IMR-90 (cell line): ENCODE data around the gene TMCC3. TPM values are rescaled to one million over a fixed set of nuclear protein-coding genes. Genes with fewer than 3 reads are reported as not detected.

Experiments
- ATAC-seq: fragments of 200-7000 bp; cut with Tn5 transposase; 2 replicates; pipeline ENCODE4 v1.9.1; 2020; ENCODE audit warnings: low read depth, mild to moderate bottlenecking, moderate library complexity
- BruUV-seq: library from RNA; stranded (reverse); fragments of 400-500 nt; replicated peaks from 2 replicates; lab custom pipeline; 2021; lab: Mats Ljungman, UMichigan
- CTCF ChIA-PET: fragments of 300-600 bp; formaldehyde crosslinking; extraction: SDS; loops from one replicate; lab custom pipeline; 2021; ENCODE audit warnings: antibody characterized with exemption; lab: Yijun Ruan, JAX
- POLR2A ChIA-PET: fragments of 300-600 bp; sonication (Branson Sonifier 250); formaldehyde crosslinking; loops from one replicate; lab custom pipeline; 2022; ENCODE audit warnings: antibody characterized with exemption; ENCODE audit not compliant: unreplicated experiment; lab: Charles Lee
- DNase-seq: peaks from one replicate; pipeline ENCODE4 v3.0.0; 2013
- H2AFZ ChIP-seq: replicated peaks from 2 replicates; pipeline ENCODE3; 2013; ENCODE audit warnings: low read length, mild to moderate bottlenecking; ENCODE audit not compliant: poor library complexity
- H2AK5ac ChIP-seq: 2 replicates; pipeline ENCODE4 v1.6.1; 2013; ENCODE audit warnings: low read depth, low read length, inconsistent platforms
- H2AK9ac ChIP-seq: replicated peaks from 2 replicates; pipeline ENCODE3; 2013; ENCODE audit warnings: mild to moderate bottlenecking, low read depth, low read length, moderate library complexity; ENCODE audit not compliant: poor library complexity
- H2BK120ac ChIP-seq: 2 replicates; pipeline ENCODE4 v1.6.1; 2013; ENCODE audit warnings: low read depth, low read length, inconsistent platforms
- H2BK15ac ChIP-seq: 3 replicates; pipeline ENCODE4 v1.6.1; 2013; ENCODE audit warnings: low read depth, low read length, inconsistent platforms
- H2BK20ac ChIP-seq: 2 replicates; pipeline ENCODE4 v1.6.1; 2013; ENCODE audit warnings: low read depth, mild to moderate bottlenecking, inconsistent platforms, low read length, moderate library complexity
- H2BK5ac ChIP-seq: 2 replicates; pipeline ENCODE4 v1.6.1; 2013; ENCODE audit warnings: mild to moderate bottlenecking, low read depth, low read length, inconsistent platforms; ENCODE audit not compliant: poor library complexity, severe bottlenecking
- H3K14ac ChIP-seq: replicated peaks from 2 replicates; pipeline ENCODE4 v1.6.1; 2013; ENCODE audit warnings: low read depth, low read length, inconsistent platforms
- H3K18ac ChIP-seq: 2 replicates; pipeline ENCODE4 v1.6.1; 2013; ENCODE audit warnings: low read depth, low read length, control low read depth
- H3K23ac ChIP-seq: 2 replicates; pipeline ENCODE4 v1.6.1; 2013; ENCODE audit warnings: low read depth, low read length, inconsistent platforms
- H3K27ac ChIP-seq: 2 replicates; pipeline ENCODE4 v1.5.1; 2013; ENCODE audit warnings: mild to moderate bottlenecking, control low read depth, low read length; ENCODE audit not compliant: insufficient read depth
- H3K27me3 ChIP-seq: 2 replicates; pipeline ENCODE4 v1.6.1; 2013; ENCODE audit warnings: low read length; ENCODE audit not compliant: control insufficient read depth, insufficient read depth
- H3K36me3 ChIP-seq: 2 replicates; pipeline ENCODE4 v1.6.1; 2013; ENCODE audit warnings: low read length, mixed read lengths; ENCODE audit not compliant: control insufficient read depth, insufficient read depth
- H3K4ac ChIP-seq: 2 replicates; pipeline ENCODE4 v1.6.1; 2013; ENCODE audit warnings: low read depth, low read length, inconsistent platforms
- H3K4me1 ChIP-seq: 2 replicates; pipeline ENCODE4 v1.6.1; 2013; ENCODE audit warnings: low read length, mixed read lengths; ENCODE audit not compliant: control insufficient read depth, insufficient read depth
- H3K4me2 ChIP-seq: 2 replicates; pipeline ENCODE4 v1.6.1; 2013; ENCODE audit warnings: low read depth, mild to moderate bottlenecking, control low read depth, low read length, moderate library complexity
- H3K4me3 ChIP-seq: 2 replicates; pipeline ENCODE4 v1.5.1; 2013; ENCODE audit warnings: low read depth, mild to moderate bottlenecking, control low read depth, low read length, moderate library complexity; ENCODE audit not compliant: insufficient read depth
- H3K56ac ChIP-seq: 2 replicates; pipeline ENCODE4 v1.6.1; 2013; ENCODE audit warnings: low read length, inconsistent platforms; ENCODE audit not compliant: insufficient read depth; ENCODE audit errors: extremely low read depth
- H3K79me1 ChIP-seq, 2 experiments: 2 replicates each; pipeline ENCODE4 v1.6.1; 2013; ENCODE audit warnings: low read length in 2 of 2, inconsistent platforms in 1 of 2, low read depth in 1 of 2
- H3K9ac ChIP-seq: 2 replicates; pipeline ENCODE4 v1.6.1; 2013; ENCODE audit warnings: low read depth, low read length, control low read depth
- H3K9me1 ChIP-seq: 2 replicates; pipeline ENCODE4 v1.6.1; 2013; ENCODE audit warnings: low read length, inconsistent platforms; ENCODE audit not compliant: insufficient read depth
- H3K9me3 ChIP-seq: 2 replicates; pipeline ENCODE4 v1.6.1; 2013; ENCODE audit warnings: low read length; ENCODE audit not compliant: control insufficient read depth, insufficient read depth
- H4K20me1 ChIP-seq: 2 replicates; pipeline ENCODE4 v1.6.1; 2013; ENCODE audit warnings: low read length, inconsistent platforms; ENCODE audit not compliant: insufficient read depth
- H4K5ac ChIP-seq: 2 replicates; pipeline ENCODE4 v1.6.1; 2013; ENCODE audit warnings: mild to moderate bottlenecking, low read depth, low read length, control low read depth
- H4K8ac ChIP-seq, 2 experiments: 2 replicates each; pipeline ENCODE4 v1.6.1; 2013; ENCODE audit warnings: low read depth in 2 of 2, low read length in 2 of 2, control low read depth in 1 of 2, inconsistent platforms in 1 of 2
- H4K91ac ChIP-seq: 2 replicates; pipeline ENCODE4 v1.6.1; 2013; ENCODE audit warnings: low read depth, low read length, inconsistent platforms; ENCODE audit not compliant: insufficient read depth
- BHLHE40 ChIP-seq: fragments of 150-350 bp; IDR thresholded peaks from 2 replicates; pipeline ENCODE4 v1.6.1; 2016; ENCODE audit warnings: mild to moderate bottlenecking, low read depth, low read length
- CHD1 ChIP-seq: IDR thresholded peaks from 2 replicates; pipeline ENCODE4 v1.6.1; 2012; ENCODE audit warnings: low read depth, low read length, improper control_type of control experiment
- MAFK ChIP-seq: IDR thresholded peaks from 2 replicates; pipeline ENCODE4 v1.6.1; 2012; ENCODE audit warnings: low read depth, low read length, improper control_type of control experiment
- MAZ ChIP-seq: IDR thresholded peaks from 2 replicates; pipeline ENCODE4 v1.6.1; 2012; ENCODE audit warnings: low read depth, mild to moderate bottlenecking, low read length, improper control_type of control experiment, moderate library complexity, borderline replicate concordance
- POLR2A ChIP-seq: IDR thresholded peaks from 2 replicates; pipeline ENCODE4 v1.6.1; 2012; ENCODE audit warnings: mild to moderate bottlenecking, low read depth, low read length
- RFX5 ChIP-seq: IDR thresholded peaks from 2 replicates; pipeline ENCODE4 v1.8.0; 2012; ENCODE audit warnings: low read depth, mild to moderate bottlenecking, low read length, moderate library complexity
- WGBS, 2 experiments: methylation state at CpG; one replicate each; pipeline versions ENCODE4 v1.1.5 to v1.1.7; 2013; ENCODE audit warnings: missing lambda C conversion rate in 2 of 2; ENCODE audit not compliant: insufficient read length in 1 of 2; ENCODE audit errors: extremely low coverage in 2 of 2; 5-methylcytosine and 5-hydroxymethylcytosine counted together
- dilution Hi-C: fragments of 300-500 bp; cut with HindIII; formaldehyde crosslinking; loops from one replicate; pipeline ENCODE4 v1.14.3; 2018; ENCODE audit warnings: low sequenced_read_pairs; ENCODE audit not compliant: unreplicated experiment
- in situ Hi-C: fragments of 300-500 bp; cut with MboI; formaldehyde crosslinking; loops from 3 replicates; pipeline ENCODE4 v1.14.3; 2019; ENCODE audit warnings: low sequenced_read_pairs, inconsistent platforms, mixed read lengths
- intact Hi-C: fragments of 100-400 bp; cut with micrococcal nuclease; formaldehyde crosslinking; loops from 2 replicates; pipeline ENCODE4 v1.10.0; 2022
- polyA plus RNA-seq, 3 experiments: library from polyadenylated mRNA; depleted of rRNA; stranded (reverse); fragments of >200 nt; gene quantifications; 2 replicates each; pipeline ENCODE4 v1.2.3, GENCODE V29; 2012; ENCODE audit warnings: low replicate concordance in 1 of 3
- total RNA-seq: library from RNA; depleted of rRNA; stranded (reverse); fragments of >200 nt; gene quantifications from 2 replicates; pipeline ENCODE4 v1.2.3, GENCODE V29; 2012
- TF ChIP-seq, protein P1 (sequence below): conservative IDR thresholded peaks from 2 replicates; pipeline ENCODE4 v1.5.1; 2012; ENCODE audit warnings: mild to moderate bottlenecking, low read depth, low read length, improper control_type of control experiment
- TF ChIP-seq, protein P2 (sequence below): fragments of 150-350 bp; IDR thresholded peaks from 2 replicates; pipeline ENCODE4 v1.6.1; 2016; ENCODE audit warnings: low read depth, mild to moderate bottlenecking, low read length, moderate library complexity, borderline replicate concordance

TMCC3 gene
- total and polyA plus RNA-seq, 2 of the 4 experiments (the other 2 are of a cell fraction): 0.14 to 0.36 TPM

- Histone ChIP-seq H3K79me1 (no peaks in the 10 kb centered on the region), H2BK15ac (no peak overlapping the region), H3K4me2 (no peak overlapping the region), H3K9me3 (peaks cover 2% of the 10 kb centered on the region; the same call in 1 of the 2 replicates), H3K14ac (no peak overlapping the region), H2BK20ac (no peak overlapping the region), H2AK5ac (no peak overlapping the region), H3K9me1 (no peaks in the 10 kb centered on the region), H3K9ac (no peak overlapping the region), H3K4ac (no peak overlapping the region), H2AFZ (no peak overlapping the region), H4K20me1 (no peaks in the 10 kb centered on the region), H2AK9ac (no peak overlapping the region), H3K56ac (no peak overlapping the region), H4K8ac (no peak overlapping the region), H3K4me1 (no peaks in the 10 kb centered on the region), H4K91ac (no peak overlapping the region), H3K27ac (no peak overlapping the region), H3K18ac (no peak overlapping the region), H4K5ac (no peak overlapping the region), H2BK120ac (no peak overlapping the region), H3K23ac (no peak overlapping the region), H3K36me3 (no peaks in the 10 kb centered on the region), H3K4me3 (no peak overlapping the region), H3K27me3 (peaks cover 22% of the 10 kb centered on the region), H2BK5ac (no peak overlapping the region)
- WGBS, 2 experiments: 71% methylated on average over 1 of the region's 11 CpGs; no CpG with 5 or more reads in 1 of the 2 experiments
- CTCF ChIA-PET: interaction anchor here (0.6 kb wide), 1 partner anchor 637 kb away, joined by 3 read pairs; no protein-coding TSS in a partner anchor
- ATAC-seq: no peak
- in situ Hi-C loops (no loop called here), dilution Hi-C loops (no loop called here), intact Hi-C loops (no loop called here)
- TF ChIP-seq MAZ (no peak), CHD1 (no peak), POLR2A (no peak), BHLHE40 (no peak), MAFK (no peak), RFX5 (no peak)
- TF ChIP-seq, protein P1, sequence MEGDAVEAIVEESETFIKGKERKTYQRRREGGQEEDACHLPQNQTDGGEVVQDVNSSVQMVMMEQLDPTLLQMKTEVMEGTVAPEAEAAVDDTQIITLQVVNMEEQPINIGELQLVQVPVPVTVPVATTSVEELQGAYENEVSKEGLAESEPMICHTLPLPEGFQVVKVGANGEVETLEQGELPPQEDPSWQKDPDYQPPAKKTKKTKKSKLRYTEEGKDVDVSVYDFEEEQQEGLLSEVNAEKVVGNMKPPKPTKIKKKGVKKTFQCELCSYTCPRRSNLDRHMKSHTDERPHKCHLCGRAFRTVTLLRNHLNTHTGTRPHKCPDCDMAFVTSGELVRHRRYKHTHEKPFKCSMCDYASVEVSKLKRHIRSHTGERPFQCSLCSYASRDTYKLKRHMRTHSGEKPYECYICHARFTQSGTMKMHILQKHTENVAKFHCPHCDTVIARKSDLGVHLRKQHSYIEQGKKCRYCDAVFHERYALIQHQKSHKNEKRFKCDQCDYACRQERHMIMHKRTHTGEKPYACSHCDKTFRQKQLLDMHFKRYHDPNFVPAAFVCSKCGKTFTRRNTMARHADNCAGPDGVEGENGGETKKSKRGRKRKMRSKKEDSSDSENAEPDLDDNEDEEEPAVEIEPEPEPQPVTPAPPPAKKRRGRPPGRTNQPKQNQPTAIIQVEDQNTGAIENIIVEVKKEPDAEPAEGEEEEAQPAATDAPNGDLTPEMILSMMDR: no peak
- TF ChIP-seq, protein P2, sequence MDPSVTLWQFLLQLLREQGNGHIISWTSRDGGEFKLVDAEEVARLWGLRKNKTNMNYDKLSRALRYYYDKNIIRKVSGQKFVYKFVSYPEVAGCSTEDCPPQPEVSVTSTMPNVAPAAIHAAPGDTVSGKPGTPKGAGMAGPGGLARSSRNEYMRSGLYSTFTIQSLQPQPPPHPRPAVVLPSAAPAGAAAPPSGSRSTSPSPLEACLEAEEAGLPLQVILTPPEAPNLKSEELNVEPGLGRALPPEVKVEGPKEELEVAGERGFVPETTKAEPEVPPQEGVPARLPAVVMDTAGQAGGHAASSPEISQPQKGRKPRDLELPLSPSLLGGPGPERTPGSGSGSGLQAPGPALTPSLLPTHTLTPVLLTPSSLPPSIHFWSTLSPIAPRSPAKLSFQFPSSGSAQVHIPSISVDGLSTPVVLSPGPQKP: no peak
- BruUV-seq: no TSS peak
- DNase-seq: no peak
- POLR2A ChIA-PET: no interaction called here
These were observed 88.4 kb downstream of the TMCC3 start for GRCh38 chr12:94561943-94562411.
